ENCODE measurements around the gene RNF149. TPM values are rescaled to one million over a fixed set of nuclear protein-coding genes. Genes with fewer than 3 reads are reported as not detected.
"Not testable (repeated sequence)": the region's sequence is repeated elsewhere in the genome, so short reads cannot be mapped to it uniquely, and the experiment has no call there.

RNF149 gene
- polyA plus RNA-seq, 3 donors from 2014 or later = 45.5 to 79.9 (median 50.9) TPM

GRCh38 chr2:101238930-101239759 is 69.4 kb downstream of the RNF149 start:
- DNase-seq = no peak
- no peak overlapping the region for H3K4me3 Mint-ChIP-seq
- H3K27ac Mint-ChIP-seq = peak overlapping the region in 1 of 6 donors; percentile 14

GRCh38 chr2:101237944-101238343 is 70.6 kb downstream of the RNF149 start:
- not testable (repeated sequence) for H3K27me3 Mint-ChIP-seq (ENCODE audit: low read depth in 3 of 3); H3K27ac Mint-ChIP-seq; H3K4me3 Mint-ChIP-seq; H3K9me3 Mint-ChIP-seq; H3K36me3 Mint-ChIP-seq; DNase-seq; H3K4me1 Mint-ChIP-seq

More at GRCh38 chr2:101238930-101239759, 69.4 kb downstream of the RNF149 start:
- H3K27me3 Mint-ChIP-seq (ENCODE audit: low read depth in 3 of 3) = peaks cover 0 to 6% (median 1%) of the 10 kb centered on the region in 3 donors
- peaks cover 0 to 4% of the 10 kb centered on the region in 2 donors for H3K4me1 Mint-ChIP-seq
- H3K36me3 Mint-ChIP-seq = no peaks in the 10 kb centered on the region
- peaks cover 0 to 3% (median 0%) of the 10 kb centered on the region in 6 donors for H3K9me3 Mint-ChIP-seq

GRCh38 chr2:101235956-101236355 is 72.5 kb downstream of the RNF149 start:
- not testable (repeated sequence) for DNase-seq; H3K9me3 Mint-ChIP-seq; H3K4me1 Mint-ChIP-seq; H3K27ac Mint-ChIP-seq; H3K4me3 Mint-ChIP-seq; H3K36me3 Mint-ChIP-seq; H3K27me3 Mint-ChIP-seq (ENCODE audit: low read depth in 3 of 3)

GRCh38 chr2:101234169-101234938 is 74.1 kb downstream of the RNF149 start:
- no peak for DNase-seq
- Mint-ChIP-seq H3K4me1 (no peaks in the 10 kb centered on the region), H3K9me3 (peaks cover 0 to 2% (median 0%) of the 10 kb centered on the region in 6 donors), H3K27me3 (ENCODE audit: low read depth in 3 of 3) (peaks cover 0 to 4% (median 1%) of the 10 kb centered on the region in 3 donors), H3K27ac (no peak overlapping the region), H3K4me3 (no peak overlapping the region), H3K36me3 (peaks cover 3 to 5% (median 4%) of the 10 kb centered on the region in 3 donors)

- H3K4me3 Mint-ChIP-seq = no peak overlapping the region
- peaks cover 3 to 5% (median 4%) of the 10 kb centered on the region in 3 donors for H3K36me3 Mint-ChIP-seq
- peaks cover 0 to 4% (median 1%) of the 10 kb centered on the region in 3 donors for H3K27me3 Mint-ChIP-seq (ENCODE audit: low read depth in 3 of 3)
- no peak for DNase-seq
- H3K4me1 Mint-ChIP-seq = no peaks in the 10 kb centered on the region
- H3K9me3 Mint-ChIP-seq = peaks cover 0 to 2% (median 0%) of the 10 kb centered on the region in 6 donors
- no peak overlapping the region for H3K27ac Mint-ChIP-seq
These were observed 75.7 kb downstream of the RNF149 start for GRCh38 chr2:101232770-101233169.

GRCh38 chr2:101231937-101232730 is 76.4 kb downstream of the RNF149 start:
- Mint-ChIP-seq H3K4me1 (no peaks in the 10 kb centered on the region), H3K9me3 (peaks cover 0 to 2% (median 0%) of the 10 kb centered on the region in 6 donors), H3K27me3 (ENCODE audit: low read depth in 3 of 3) (peaks cover 0 to 4% (median 1%) of the 10 kb centered on the region in 3 donors), H3K27ac (no peak overlapping the region), H3K4me3 (no peak overlapping the region), H3K36me3 (peaks cover 3 to 5% (median 4%) of the 10 kb centered on the region in 3 donors)
- DNase-seq = no peak

- no peak for DNase-seq
- H3K4me3 Mint-ChIP-seq = no peak overlapping the region
- H3K27ac Mint-ChIP-seq = no peak overlapping the region
- H3K9me3 Mint-ChIP-seq = peaks cover 0 to 2% (median 0%) of the 10 kb centered on the region in 6 donors
- H3K4me1 Mint-ChIP-seq = no peaks in the 10 kb centered on the region
- H3K36me3 Mint-ChIP-seq = peaks cover 3 to 5% (median 4%) of the 10 kb centered on the region in 3 donors
- peaks cover 0 to 1% (median 0%) of the 10 kb centered on the region in 3 donors for H3K27me3 Mint-ChIP-seq (ENCODE audit: low read depth in 3 of 3)
These were observed 77.3 kb downstream of the RNF149 start for GRCh38 chr2:101231240-101231639.

GRCh38 chr2:101230541-101231001 is 77.9 kb downstream of the RNF149 start:
- peaks cover 0 to 2% (median 0%) of the 10 kb centered on the region in 6 donors for H3K9me3 Mint-ChIP-seq
- H3K27ac Mint-ChIP-seq = no peak overlapping the region
- H3K27me3 Mint-ChIP-seq (ENCODE audit: low read depth in 3 of 3) = peaks cover 0 to 1% (median 1%) of the 10 kb centered on the region in 3 donors
- no peaks in the 10 kb centered on the region for H3K4me1 Mint-ChIP-seq
- no peak for DNase-seq
- peaks cover 3 to 5% (median 4%) of the 10 kb centered on the region in 3 donors for H3K36me3 Mint-ChIP-seq
- H3K4me3 Mint-ChIP-seq = no peak overlapping the region

Other genes starting within 250 kb of the RNF149 start
- gene TBC1D8, start 157.3 kb downstream of the RNF149 start, polyA plus RNA-seq = under 1 TPM in 2 of 3 donors, not detected in 1; 0.17 to 0.64 TPM
- 10 to 100 TPM; 37.0 to 56.9 (median 39.3) TPM for gene CNOT11, start 55.8 kb downstream of the RNF149 start, polyA plus RNA-seq
- not detected for gene CREG2, start 78.8 kb upstream of the RNF149 start, polyA plus RNA-seq
- not detected for gene RFX8, start 166.4 kb upstream of the RNF149 start, polyA plus RNA-seq

Data from immature natural killer cell (primary cell).